Measurements from ENCODE around the gene CACNG4.

CACNG4 gene

GRCh38 chr17:66985338-66986237 is 21.1 kb downstream of the CACNG4 start:
- no peak for DNase-seq (ENCODE audit: low read depth in 3 of 3)

GRCh38 chr17:66986659-66987058 is 22.2 kb downstream of the CACNG4 start:
- no peak for DNase-seq (ENCODE audit: low read depth in 3 of 3)

- no peak for DNase-seq (ENCODE audit: low read depth in 3 of 3)
Measured at GRCh38 chr17:66987059-66987616, 22.6 kb downstream of the CACNG4 start.

- no peak for DNase-seq (ENCODE audit: low read depth in 3 of 3)
Measured at GRCh38 chr17:66988069-66988798, 23.7 kb downstream of the CACNG4 start.

GRCh38 chr17:66989076-66989475 is 24.6 kb downstream of the CACNG4 start:
- DNase-seq (ENCODE audit: low read depth in 3 of 3): no peak

GRCh38 chr17:66989579-66989978 is 25.1 kb downstream of the CACNG4 start:
- DNase-seq (ENCODE audit: low read depth in 3 of 3): no peak

GRCh38 chr17:66990047-66990446 is 25.5 kb downstream of the CACNG4 start:
- no peak for DNase-seq (ENCODE audit: low read depth in 3 of 3)

GRCh38 chr17:66992911-66993442 is 28.5 kb downstream of the CACNG4 start:
- no peak for DNase-seq (ENCODE audit: low read depth in 3 of 3)

GRCh38 chr17:66994361-66994760 is 29.9 kb downstream of the CACNG4 start:
- no peak for DNase-seq (ENCODE audit: low read depth in 3 of 3)

GRCh38 chr17:66994930-66995535 is 30.5 kb downstream of the CACNG4 start:
- DNase-seq (ENCODE audit: low read depth in 3 of 3): no peak

- no peak for DNase-seq (ENCODE audit: low read depth in 3 of 3)
Measured at GRCh38 chr17:66995944-66996343, 31.4 kb downstream of the CACNG4 start.

- no peak for DNase-seq (ENCODE audit: low read depth in 3 of 3)
Measured at GRCh38 chr17:66996926-66997325, 32.4 kb downstream of the CACNG4 start.

GRCh38 chr17:67003231-67003630 is 38.7 kb downstream of the CACNG4 start:
- no peak for DNase-seq (ENCODE audit: low read depth in 3 of 3)

- no peak for DNase-seq (ENCODE audit: low read depth in 3 of 3)
Measured at GRCh38 chr17:67004181-67004580, 39.7 kb downstream of the CACNG4 start.

- no peak for DNase-seq (ENCODE audit: low read depth in 3 of 3)
Measured at GRCh38 chr17:67007266-67007665, 42.8 kb downstream of the CACNG4 start.

- DNase-seq (ENCODE audit: low read depth in 3 of 3): no peak
Measured at GRCh38 chr17:67008101-67008500, 43.6 kb downstream of the CACNG4 start.

GRCh38 chr17:67011527-67012175 is 47.1 kb downstream of the CACNG4 start:
- no peak for DNase-seq (ENCODE audit: low read depth in 3 of 3)

- DNase-seq (ENCODE audit: low read depth in 3 of 3): no peak
Measured at GRCh38 chr17:67013891-67014290, 49.4 kb downstream of the CACNG4 start.

- no peak for DNase-seq (ENCODE audit: low read depth in 3 of 3)
Measured at GRCh38 chr17:67015001-67015400, 50.5 kb downstream of the CACNG4 start.

- DNase-seq (ENCODE audit: low read depth in 3 of 3): no peak
Measured at GRCh38 chr17:67016039-67016762, 51.7 kb downstream of the CACNG4 start.

- no peak for DNase-seq (ENCODE audit: low read depth in 3 of 3)
Measured at GRCh38 chr17:67017910-67018309, 53.4 kb downstream of the CACNG4 start.
